ENCODE measurements around the gene LRP8. TPM values are rescaled to one million over a fixed set of nuclear protein-coding genes. Genes with fewer than 3 reads are reported as not detected.

LRP8 gene
- total and polyA plus RNA-seq, 4 donors = 2.6 to 20.0 (median 9.6) TPM

- 79 to 89% methylated on average over 20 of the region's 20 CpGs for WGBS, 2 donors
- no peaks in the 10 kb centered on the region for H3K36me3 ChIP-seq (ENCODE audit: control insufficient read depth in 4 of 4, insufficient read depth in 4 of 4, low read length in 4 of 4)
- DNase-seq (no peak), ATAC-seq (ENCODE audit: insufficient read depth, low FRiP score) (no peak)
- no peak overlapping the region for H3K4me3 ChIP-seq
- no peak overlapping the region for H3K9ac ChIP-seq (ENCODE audit: insufficient read depth in 1 of 2, low read length in 2 of 2)
- peaks cover 0 to 2% (median 0%) of the 10 kb centered on the region in 4 donors for H3K9me3 ChIP-seq (ENCODE audit: control insufficient read depth in 4 of 4, insufficient read depth in 3 of 4, low read length in 3 of 4)
- H3K27me3 ChIP-seq (ENCODE audit: control insufficient read depth in 3 of 3, insufficient read depth in 3 of 3, low read length in 2 of 3) = no peaks in the 10 kb centered on the region
- H3K27ac ChIP-seq (ENCODE audit: low read depth in 1 of 2, low read length in 1 of 2) = no peak overlapping the region
- peaks cover 0 to 24% (median 8%) of the 10 kb centered on the region in 5 donors for H3K4me1 ChIP-seq (ENCODE audit: control insufficient read depth in 5 of 5, insufficient read depth in 5 of 5, low read length in 5 of 5)
- no peak for TF ChIP-seq CTCF (IDR thresholded peaks at IDR 0.05; ENCODE audit: control extremely low read depth, extremely low read depth)
These were observed 8.4 kb downstream of the LRP8 start for GRCh38 chr1:53319296-53320101.

GRCh38 chr1:53317646-53318539 is 10.0 kb downstream of the LRP8 start:
- no peak for TF ChIP-seq CTCF (IDR thresholded peaks at IDR 0.05; ENCODE audit: control extremely low read depth, extremely low read depth)
- Histone ChIP-seq H3K27me3 (ENCODE audit: control insufficient read depth in 3 of 3, insufficient read depth in 3 of 3, low read length in 2 of 3) (no peaks in the 10 kb centered on the region), H3K27ac (ENCODE audit: low read depth in 1 of 2, low read length in 1 of 2) (no peak overlapping the region), H3K9me3 (ENCODE audit: control insufficient read depth in 4 of 4, insufficient read depth in 3 of 4, low read length in 3 of 4) (peaks cover 0 to 2% (median 0%) of the 10 kb centered on the region in 4 donors), H3K36me3 (ENCODE audit: control insufficient read depth in 4 of 4, insufficient read depth in 4 of 4, low read length in 4 of 4) (no peaks in the 10 kb centered on the region), H3K9ac (ENCODE audit: insufficient read depth in 1 of 2, low read length in 2 of 2) (no peak overlapping the region), H3K4me1 (ENCODE audit: control insufficient read depth in 5 of 5, insufficient read depth in 5 of 5, low read length in 5 of 5) (peaks cover 0 to 24% (median 8%) of the 10 kb centered on the region in 5 donors), H3K4me3 (no peak overlapping the region)
- 90 to 93% methylated on average over 13 of the region's 13 CpGs for WGBS, 2 donors
- no peak for DNase-seq
- no peak for ATAC-seq (ENCODE audit: insufficient read depth, low FRiP score)

GRCh38 chr1:53316766-53317581 is 10.9 kb downstream of the LRP8 start:
- peaks cover 0 to 3% (median 0%) of the 10 kb centered on the region in 4 donors for H3K36me3 ChIP-seq (ENCODE audit: control insufficient read depth in 4 of 4, insufficient read depth in 4 of 4, low read length in 4 of 4)
- no peak overlapping the region for H3K4me3 ChIP-seq
- H3K4me1 ChIP-seq (ENCODE audit: control insufficient read depth in 5 of 5, insufficient read depth in 5 of 5, low read length in 5 of 5) = peaks cover 0 to 24% (median 8%) of the 10 kb centered on the region in 5 donors
- H3K9ac ChIP-seq (ENCODE audit: insufficient read depth in 1 of 2, low read length in 2 of 2) = no peak overlapping the region
- H3K9me3 ChIP-seq (ENCODE audit: control insufficient read depth in 4 of 4, insufficient read depth in 3 of 4, low read length in 3 of 4) = peaks cover 0 to 2% (median 0%) of the 10 kb centered on the region in 4 donors
- DNase-seq = peak; percentile 73 to 78 (median 76)
- no peak for ATAC-seq (ENCODE audit: insufficient read depth, low FRiP score)
- H3K27me3 ChIP-seq (ENCODE audit: control insufficient read depth in 3 of 3, insufficient read depth in 3 of 3, low read length in 2 of 3) = no peaks in the 10 kb centered on the region
- TF ChIP-seq CTCF (IDR thresholded peaks at IDR 0.05; ENCODE audit: control extremely low read depth, extremely low read depth) = no peak
- 49 to 58% methylated on average over 17 of the region's 17 CpGs for WGBS, 2 donors
- no peak overlapping the region for H3K27ac ChIP-seq (ENCODE audit: low read depth in 1 of 2, low read length in 1 of 2)
